ENCODE results near the gene PCP2.

The PCP2 gene

DNA sequence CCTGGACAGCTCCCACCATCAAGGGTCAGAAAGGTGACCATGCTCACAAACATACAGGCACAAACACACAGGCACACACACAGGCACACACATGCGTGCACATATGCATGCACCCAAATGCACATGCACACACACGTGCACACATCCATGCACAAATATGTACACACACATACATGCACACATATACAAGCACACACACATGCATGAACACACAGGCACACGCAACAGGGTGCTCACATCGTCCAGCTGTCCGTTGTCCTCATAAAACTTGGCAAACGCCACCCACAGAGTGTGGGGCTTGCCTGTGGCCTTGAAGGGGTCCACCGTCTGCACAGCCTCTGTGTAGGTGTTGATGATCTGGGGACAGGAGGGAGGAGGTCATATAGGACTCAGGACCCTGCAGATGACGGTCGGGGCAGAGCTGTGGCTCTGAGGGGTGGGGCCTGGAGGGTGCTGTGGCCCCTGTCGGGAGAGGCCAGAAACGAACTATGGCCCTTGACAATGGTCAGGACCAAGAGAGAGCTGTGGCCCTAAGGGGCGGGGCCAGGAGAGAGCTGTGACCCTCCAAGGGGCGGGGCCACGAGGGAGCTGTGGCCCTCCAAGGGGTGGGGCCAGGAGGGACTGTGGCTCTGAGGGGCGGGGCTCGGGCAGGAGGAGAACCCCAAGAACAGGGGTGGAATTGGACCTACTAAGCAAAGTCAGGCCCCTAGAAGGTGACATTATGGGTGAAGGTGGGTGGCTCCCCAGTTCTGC is 10.4 kb downstream of the PCP2 start:
- no peak for DNase-seq
- intact Hi-C loops (cut with DNase I): no loop called here

DNA sequence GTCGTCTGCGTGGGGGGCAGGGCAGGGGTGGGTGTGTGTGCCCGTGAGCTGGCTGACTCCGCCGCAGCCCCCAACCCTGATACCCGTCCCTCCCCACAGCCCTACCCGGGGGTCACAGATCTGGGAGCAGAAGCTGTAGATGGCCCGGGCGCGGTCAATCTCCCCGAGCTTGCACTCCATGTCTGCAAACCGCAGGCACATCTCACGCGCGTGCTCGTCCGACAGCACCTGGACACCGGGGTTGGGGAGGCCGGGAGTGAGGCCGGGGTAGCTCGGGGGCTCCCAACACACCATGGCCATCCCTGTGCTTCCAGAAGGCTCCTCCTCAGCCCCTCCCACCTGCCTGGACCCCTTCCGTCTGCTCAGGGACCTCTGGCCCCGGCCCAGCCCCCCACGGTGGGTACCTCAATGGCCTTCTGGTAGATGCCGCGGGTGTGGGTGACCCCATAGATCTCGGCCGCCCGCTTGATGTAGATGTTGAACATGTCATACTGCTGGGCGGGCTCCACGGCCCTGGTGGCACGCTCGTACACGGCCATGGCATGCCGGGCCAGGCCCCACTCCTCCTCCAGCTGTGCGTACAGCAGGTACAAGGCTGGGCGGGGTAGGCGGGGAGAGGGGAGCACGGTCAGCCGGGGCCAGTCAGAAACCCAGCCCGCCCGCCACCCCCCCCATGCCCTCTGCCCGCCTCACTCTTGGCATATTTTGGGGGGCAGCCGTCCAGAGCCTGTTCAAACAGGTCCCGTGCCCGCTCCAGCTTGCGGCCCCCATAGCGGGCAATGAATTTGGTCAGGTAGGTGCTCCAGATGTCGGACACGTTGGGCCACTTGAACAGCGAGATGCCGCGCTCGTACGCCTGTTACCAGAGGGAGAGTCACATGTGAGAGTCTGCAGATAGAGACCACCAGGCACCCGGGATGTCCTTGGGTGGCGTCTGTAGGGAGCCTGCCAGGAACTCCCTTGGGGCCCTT is 12.8 kb downstream of the PCP2 start:
- intact Hi-C loops (cut with DNase I): no loop called here
- no peak for DNase-seq

DNA sequence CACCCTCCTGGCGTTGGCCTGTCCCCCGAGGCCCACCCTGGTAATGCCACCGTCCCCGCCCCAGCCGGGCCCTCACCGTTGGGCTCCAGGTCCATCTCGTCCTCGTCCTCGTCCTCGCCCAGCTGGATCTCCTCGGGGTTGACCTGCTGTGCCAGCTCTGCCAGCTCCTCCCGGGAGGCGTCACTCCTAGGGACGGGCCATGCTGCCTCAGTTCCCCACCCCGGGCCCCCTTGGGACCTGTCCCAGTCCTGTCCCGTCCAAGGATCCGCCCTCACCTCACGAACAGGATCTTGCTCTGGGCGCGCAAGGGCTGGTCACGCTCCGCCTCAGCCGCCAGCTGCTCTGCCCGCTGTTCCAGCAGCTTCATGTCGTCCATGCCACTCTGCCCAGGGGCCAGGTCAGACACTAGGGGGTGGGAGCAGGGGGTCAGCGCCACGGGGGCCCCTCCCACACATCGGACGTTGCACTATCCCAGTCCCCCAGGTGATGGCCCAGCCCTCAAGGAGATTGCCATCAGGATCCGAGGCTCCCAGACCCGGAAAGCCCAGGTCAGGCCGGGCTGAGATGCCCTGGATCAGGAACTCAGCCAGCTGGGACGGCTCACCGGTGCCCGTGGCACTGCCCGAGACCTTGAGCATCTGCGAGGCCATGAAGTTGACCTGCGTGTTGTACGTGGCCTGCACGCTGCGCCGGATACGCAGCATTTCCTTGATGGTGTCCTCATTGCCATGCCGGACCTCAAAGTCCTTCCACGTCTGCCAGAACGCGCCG is 13.7 kb downstream of the PCP2 start:
- no peak for DNase-seq
- intact Hi-C loops (cut with DNase I): no loop called here

- DNase-seq: peak in 1 of 10 donors; percentile 87
- intact Hi-C loops (cut with DNase I): no loop called here
These were observed 14.6 kb downstream of the PCP2 start for GRCh38 chr19:7618771-7619510.

- DNase-seq: no peak
- intact Hi-C loops (cut with DNase I): no loop called here
These were observed 15.2 kb downstream of the PCP2 start for GRCh38 chr19:7618348-7618747.

DNA sequence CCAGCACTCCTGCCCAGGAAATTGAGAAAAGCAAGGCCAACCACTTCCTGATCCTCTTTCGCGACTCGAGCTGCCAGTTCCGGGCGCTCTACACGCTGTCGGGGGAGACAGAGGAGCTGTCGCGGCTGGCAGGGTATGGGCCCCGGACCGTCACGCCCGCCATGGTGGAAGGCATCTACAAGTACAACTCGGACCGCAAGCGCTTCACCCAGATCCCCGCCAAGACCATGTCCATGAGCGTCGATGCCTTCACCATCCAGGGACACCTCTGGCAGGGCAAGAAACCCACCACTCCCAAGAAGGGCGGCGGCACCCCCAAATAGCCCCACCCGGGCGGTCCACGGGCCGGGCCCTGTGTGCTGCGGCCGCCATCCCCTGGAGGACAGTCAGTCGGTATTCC is 15.8 kb downstream of the PCP2 start:
- intact Hi-C loops (cut with DNase I): no loop called here
- peak in 1 of 10 donors; percentile 78 for DNase-seq

DNA sequence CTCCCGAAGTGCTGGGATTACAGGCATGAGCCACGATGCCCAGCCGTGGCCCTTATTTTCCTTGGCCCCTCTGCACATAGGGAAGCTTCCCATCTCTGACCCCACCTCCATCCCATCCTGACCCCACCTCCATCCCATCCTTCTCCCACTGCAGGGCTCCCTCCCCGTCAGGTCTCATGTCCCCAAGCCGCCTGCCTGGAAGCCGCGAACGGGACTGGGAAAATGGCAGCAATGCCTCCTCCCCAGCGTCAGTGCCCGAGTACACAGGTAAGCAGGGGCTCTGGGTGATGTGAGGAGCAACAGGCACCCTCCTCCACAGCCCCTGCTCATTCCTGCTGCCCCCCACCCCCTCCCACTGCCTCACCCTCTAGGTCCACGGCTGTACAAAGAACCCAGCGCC is 16.3 kb downstream of the PCP2 start:
- no peak for DNase-seq
- intact Hi-C loops (cut with DNase I): no loop called here

GRCh38 chr19:7614859-7615741 is 18.4 kb downstream of the PCP2 start:
- intact Hi-C loops (cut with DNase I): no loop called here
- DNase-seq: no peak

- DNase-seq: peak in 1 of 10 donors; percentile 81
- intact Hi-C loops (cut with DNase I): no loop called here
These were observed 20.9 kb downstream of the PCP2 start for GRCh38 chr19:7612282-7613274.

- DNase-seq: no peak
- intact Hi-C loops (cut with DNase I): no loop called here
These were observed 21.8 kb downstream of the PCP2 start for GRCh38 chr19:7611541-7612279.

DNA sequence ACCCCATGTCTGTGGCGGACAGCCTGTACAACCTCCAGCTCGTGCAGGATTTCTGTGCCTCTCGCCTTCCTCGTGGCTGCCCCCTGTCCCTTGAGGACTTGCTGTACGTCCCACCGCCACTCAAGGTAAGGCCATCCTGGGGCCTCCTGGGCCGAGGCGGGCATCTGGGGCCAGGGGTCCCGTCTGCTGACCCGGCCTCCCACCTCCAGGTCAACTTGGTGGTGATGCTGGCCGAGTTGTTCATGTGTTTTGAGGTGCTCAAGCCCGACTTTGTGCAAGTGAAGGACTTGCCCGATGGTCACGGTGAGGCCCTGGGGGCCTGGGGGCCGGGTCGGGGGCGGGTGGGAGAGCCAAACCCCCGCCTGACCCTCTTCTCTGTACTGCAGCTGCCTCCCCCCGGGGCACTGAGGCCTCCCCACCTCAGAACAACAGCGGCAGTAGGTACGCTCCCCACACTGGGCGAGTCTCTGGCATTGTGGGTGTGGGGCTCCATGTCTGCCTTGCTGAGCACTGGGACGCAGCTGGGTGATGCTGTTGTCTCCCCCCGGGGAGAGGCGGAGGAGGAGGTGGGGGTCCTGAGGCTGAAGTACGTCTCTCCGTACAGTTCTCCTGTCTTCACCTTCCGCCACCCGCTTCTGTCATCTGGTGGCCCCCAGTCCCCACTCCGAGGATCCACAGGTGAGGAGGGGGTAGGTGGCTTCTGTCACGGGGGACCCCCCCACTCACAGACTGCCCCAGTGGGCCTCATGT is 22.9 kb downstream of the PCP2 start:
- DNase-seq: no peak

DNA sequence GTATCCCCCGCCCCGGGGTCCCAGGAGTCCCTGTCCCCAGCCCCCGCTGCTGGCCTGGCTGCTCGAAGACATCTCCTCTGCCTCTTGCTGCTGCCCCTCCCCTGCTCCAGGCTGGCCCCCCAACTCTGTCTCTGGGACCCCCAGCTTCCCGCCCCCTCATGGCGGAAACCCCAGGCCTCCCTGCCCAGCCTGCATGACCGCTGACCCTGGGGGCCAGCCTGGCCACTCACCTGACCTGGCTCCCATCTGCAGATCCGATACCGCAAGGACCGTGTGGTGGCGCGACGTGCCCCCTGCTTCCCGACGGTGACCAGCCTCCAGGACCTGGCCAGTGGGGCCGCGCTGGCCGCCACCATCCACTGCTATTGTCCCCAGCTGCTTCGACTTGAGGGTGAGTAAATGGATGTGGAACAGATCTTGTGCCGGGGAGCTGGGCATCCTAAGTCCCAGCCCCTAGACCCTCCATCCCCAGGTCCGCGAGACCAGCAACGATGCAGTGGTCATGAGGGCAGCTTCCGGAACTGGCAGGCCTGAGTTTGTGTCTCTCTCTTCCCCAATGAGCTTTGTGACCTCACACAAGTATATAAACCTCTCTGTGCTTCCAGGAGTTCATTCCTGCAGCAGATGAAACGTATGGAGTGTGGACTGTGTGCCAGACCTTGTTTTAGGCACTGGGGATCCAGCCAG is 25.5 kb downstream of the PCP2 start:
- DNase-seq: no peak

More for the DNA sequence above, 22.9 kb downstream of the PCP2 start:
- intact Hi-C loops (cut with DNase I): no loop called here

DNA sequence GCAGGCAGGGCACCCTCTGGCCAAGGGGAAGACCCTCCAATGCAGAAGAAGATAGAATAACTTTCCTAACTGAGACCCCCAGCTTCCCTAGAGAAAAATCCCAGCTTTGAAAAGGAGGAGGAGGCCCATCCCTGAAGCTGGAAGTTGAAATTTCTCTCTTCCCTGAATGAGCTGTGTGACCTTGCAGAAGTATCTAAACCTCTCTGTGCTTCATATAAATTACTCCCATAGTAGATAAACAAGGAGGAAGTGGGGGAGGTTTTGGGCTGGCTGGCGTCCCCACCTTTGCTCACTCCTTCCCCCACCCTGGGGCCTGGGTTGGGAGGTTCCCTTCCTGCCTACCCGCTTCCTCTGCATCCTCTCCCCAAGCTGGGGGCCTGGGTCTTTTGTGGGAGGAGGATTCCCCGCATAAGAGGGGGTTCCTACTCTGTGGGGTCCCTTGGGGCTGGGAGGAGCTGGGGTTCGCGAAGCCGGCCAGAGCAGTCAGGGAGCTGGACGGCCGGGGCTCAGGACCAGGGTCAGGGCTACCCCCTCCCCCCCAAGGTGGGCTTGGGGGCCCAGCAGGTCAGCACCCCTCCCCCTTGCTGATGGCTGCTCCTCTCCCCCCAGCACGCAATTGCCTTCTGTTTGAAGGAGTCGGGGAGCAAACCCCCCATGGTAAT is 26.2 kb downstream of the PCP2 start:
- DNase-seq: no peak
- intact Hi-C loops (cut with DNase I): no loop called here

More for the DNA sequence above, 25.5 kb downstream of the PCP2 start:
- intact Hi-C loops (cut with DNase I): no loop called here

- intact Hi-C loops (cut with DNase I): no loop called here
- DNase-seq: no peak
These were observed 27.2 kb downstream of the PCP2 start for GRCh38 chr19:7606289-7606688.

DNA sequence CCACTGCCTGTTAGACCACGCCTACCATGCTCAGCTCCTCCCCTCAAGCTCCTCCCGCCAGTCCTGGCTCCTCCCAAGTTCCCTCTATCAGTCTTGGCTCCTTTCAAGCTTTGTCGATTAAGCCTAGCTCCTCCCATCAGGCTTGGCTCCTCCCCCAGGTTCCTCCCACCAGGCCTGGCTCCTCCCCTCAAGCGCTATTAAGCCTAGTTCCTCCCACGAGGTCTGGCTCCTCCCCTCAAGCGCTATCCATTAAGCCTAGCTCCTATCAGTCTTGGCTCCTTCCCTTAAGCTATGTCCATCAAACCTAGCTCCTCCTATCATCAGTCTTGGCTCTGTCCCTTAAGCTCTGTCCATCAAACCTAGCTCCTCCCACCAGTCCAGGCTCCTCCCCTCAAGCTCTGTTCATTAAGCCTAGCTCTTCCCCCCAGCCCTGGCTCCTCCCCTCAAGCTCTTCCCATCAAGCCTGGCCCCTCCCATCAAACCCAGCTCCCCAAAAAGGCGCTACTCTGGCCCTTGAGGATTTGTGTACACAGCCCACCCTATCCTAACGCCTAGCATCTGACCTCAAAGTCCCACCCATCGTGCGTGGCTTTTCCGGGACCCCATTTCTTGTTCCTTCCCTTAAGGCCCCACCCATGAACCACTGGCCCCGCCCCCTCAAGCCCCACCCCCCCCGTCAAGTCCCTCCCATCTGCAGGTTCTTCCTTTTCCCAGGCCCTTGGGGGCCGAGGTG is 27.9 kb downstream of the PCP2 start:
- intact Hi-C loops (cut with DNase I): no loop called here
- DNase-seq: no peak

Data from posterior cingulate gyrus (tissue), 11 donors.